ENCODE measurements around the gene LRMDA.

DNA sequence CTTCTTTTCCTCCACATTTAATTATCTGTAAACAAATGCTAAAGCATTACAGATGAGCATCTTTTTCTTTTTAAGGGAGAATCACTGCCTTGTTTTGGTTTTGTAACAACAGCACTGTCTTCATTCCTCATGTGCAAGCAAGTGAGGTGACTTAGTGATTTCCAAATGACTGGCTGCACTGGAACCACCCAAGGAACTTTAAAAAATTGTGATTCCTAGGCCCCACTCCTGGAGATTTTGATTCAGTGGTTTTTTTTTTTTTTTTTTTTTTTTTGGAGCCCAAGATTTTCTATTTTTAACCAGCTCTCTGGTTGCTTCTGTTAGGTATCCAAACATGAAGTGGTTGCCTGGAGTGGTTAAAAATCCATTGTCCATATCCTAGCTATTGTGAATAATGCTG, 176.2 kb downstream of the LRMDA start:
- no peak for TF ChIP-seq ZNF792 (tag by site-specific recombination; IDR thresholded peaks at IDR 0.05)
- no peak for TF ChIP-seq ZNF837 (tag by site-specific recombination; IDR thresholded peaks at IDR 0.05)
- no peak for TF ChIP-seq ZNF146 (tag by site-specific recombination; IDR thresholded peaks at IDR 0.05)
- no peak for TF ChIP-seq ZNF354C (tag by site-specific recombination; IDR thresholded peaks at IDR 0.05; ENCODE audit: borderline replicate concordance, low read depth)
- TF ChIP-seq, protein P1, sequence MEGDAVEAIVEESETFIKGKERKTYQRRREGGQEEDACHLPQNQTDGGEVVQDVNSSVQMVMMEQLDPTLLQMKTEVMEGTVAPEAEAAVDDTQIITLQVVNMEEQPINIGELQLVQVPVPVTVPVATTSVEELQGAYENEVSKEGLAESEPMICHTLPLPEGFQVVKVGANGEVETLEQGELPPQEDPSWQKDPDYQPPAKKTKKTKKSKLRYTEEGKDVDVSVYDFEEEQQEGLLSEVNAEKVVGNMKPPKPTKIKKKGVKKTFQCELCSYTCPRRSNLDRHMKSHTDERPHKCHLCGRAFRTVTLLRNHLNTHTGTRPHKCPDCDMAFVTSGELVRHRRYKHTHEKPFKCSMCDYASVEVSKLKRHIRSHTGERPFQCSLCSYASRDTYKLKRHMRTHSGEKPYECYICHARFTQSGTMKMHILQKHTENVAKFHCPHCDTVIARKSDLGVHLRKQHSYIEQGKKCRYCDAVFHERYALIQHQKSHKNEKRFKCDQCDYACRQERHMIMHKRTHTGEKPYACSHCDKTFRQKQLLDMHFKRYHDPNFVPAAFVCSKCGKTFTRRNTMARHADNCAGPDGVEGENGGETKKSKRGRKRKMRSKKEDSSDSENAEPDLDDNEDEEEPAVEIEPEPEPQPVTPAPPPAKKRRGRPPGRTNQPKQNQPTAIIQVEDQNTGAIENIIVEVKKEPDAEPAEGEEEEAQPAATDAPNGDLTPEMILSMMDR (tag by site-specific recombination; IDR thresholded peaks at IDR 0.05): no peak
- TF ChIP-seq, protein P2, sequence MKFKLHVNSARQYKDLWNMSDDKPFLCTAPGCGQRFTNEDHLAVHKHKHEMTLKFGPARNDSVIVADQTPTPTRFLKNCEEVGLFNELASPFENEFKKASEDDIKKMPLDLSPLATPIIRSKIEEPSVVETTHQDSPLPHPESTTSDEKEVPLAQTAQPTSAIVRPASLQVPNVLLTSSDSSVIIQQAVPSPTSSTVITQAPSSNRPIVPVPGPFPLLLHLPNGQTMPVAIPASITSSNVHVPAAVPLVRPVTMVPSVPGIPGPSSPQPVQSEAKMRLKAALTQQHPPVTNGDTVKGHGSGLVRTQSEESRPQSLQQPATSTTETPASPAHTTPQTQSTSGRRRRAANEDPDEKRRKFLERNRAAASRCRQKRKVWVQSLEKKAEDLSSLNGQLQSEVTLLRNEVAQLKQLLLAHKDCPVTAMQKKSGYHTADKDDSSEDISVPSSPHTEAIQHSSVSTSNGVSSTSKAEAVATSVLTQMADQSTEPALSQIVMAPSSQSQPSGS (tag by site-specific recombination; IDR thresholded peaks at IDR 0.05; ENCODE audit: low read depth): no peak
- TF ChIP-seq ZEB2 (tag by site-specific recombination; IDR thresholded peaks at IDR 0.05): no peak
- no peak for TF ChIP-seq ZNF777 (tag by site-specific recombination; IDR thresholded peaks at IDR 0.05; ENCODE audit: borderline replicate concordance)
- TF ChIP-seq, protein P3, sequence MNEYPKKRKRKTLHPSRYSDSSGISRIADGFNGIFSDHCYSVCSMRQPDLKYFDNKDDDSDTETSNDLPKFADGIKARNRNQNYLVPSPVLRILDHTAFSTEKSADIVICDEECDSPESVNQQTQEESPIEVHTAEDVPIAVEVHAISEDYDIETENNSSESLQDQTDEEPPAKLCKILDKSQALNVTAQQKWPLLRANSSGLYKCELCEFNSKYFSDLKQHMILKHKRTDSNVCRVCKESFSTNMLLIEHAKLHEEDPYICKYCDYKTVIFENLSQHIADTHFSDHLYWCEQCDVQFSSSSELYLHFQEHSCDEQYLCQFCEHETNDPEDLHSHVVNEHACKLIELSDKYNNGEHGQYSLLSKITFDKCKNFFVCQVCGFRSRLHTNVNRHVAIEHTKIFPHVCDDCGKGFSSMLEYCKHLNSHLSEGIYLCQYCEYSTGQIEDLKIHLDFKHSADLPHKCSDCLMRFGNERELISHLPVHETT (tag by site-specific recombination; IDR thresholded peaks at IDR 0.05): no peak
- no peak for TF ChIP-seq ZNF157 (tag by site-specific recombination; IDR thresholded peaks at IDR 0.05)
- TF ChIP-seq ZNF423 (tag by site-specific recombination; IDR thresholded peaks at IDR 0.05): no peak
- TF ChIP-seq ZNF248 (tag by site-specific recombination; IDR thresholded peaks at IDR 0.05): no peak
- TF ChIP-seq ZNF239 (tag by site-specific recombination; IDR thresholded peaks at IDR 0.05): no peak
